Measurements from ENCODE around the gene ARID3C.

GRCh38 chr9:34671307-34671706, 42.4 kb upstream of the ARID3C start:
- TF ChIP-seq EZH2 (IDR thresholded peaks at IDR 0.05; ENCODE audit: low read depth) (no peak), CTCF (conservative IDR thresholded peaks at IDR 0.05) (no peak)
